ENCODE results near the gene LPCAT1. TPM values are rescaled to one million over a fixed set of nuclear protein-coding genes. Genes with fewer than 3 reads are reported as not detected.

The LPCAT1 gene
- total RNA-seq, 1 donor from 2014 or later: 41.9 TPM

GRCh38 chr5:1541702-1542400 lies 18.1 kb upstream of the LPCAT1 start:
- H3K4me3 Mint-ChIP-seq (ENCODE audit: unreplicated experiment): no peak overlapping the region
- H3K36me3 Mint-ChIP-seq (ENCODE audit: low read depth, unreplicated experiment): peaks cover 5% of the 10 kb centered on the region
- no peaks in the 10 kb centered on the region for H3K36me3 ChIP-seq (ENCODE audit: insufficient read depth, low read length)
- FAIRE-seq: no peak
- H3K4me1 Mint-ChIP-seq (ENCODE audit: low read depth, unreplicated experiment): peaks cover under 1% of the 10 kb centered on the region
- no peak for DNase-seq (ENCODE audit: low read depth)
- peaks cover 3% of the 10 kb centered on the region for H3K9me3 ChIP-seq (ENCODE audit: insufficient read depth, low read depth, low read length)
- peaks cover 4% of the 10 kb centered on the region for H3K27me3 ChIP-seq (ENCODE audit: insufficient read depth, low read length)
- H3K4me2 ChIP-seq (ENCODE audit: low read length): no peak overlapping the region
- H3K9ac ChIP-seq (ENCODE audit: low read length): no peak overlapping the region
- H3K27ac Mint-ChIP-seq (ENCODE audit: unreplicated experiment): no peak overlapping the region
- peaks cover 50% of the 10 kb centered on the region for H3K27me3 Mint-ChIP-seq (ENCODE audit: low read depth, unreplicated experiment)
- no peaks in the 10 kb centered on the region for H3K79me2 ChIP-seq (ENCODE audit: insufficient read depth, low read length)
- no peak overlapping the region for H2AFZ ChIP-seq (ENCODE audit: low read depth, low read length)
- peaks cover 10% of the 10 kb centered on the region for H4K20me1 ChIP-seq (ENCODE audit: insufficient read depth, low read length)
- no peaks in the 10 kb centered on the region for H3K4me1 ChIP-seq (ENCODE audit: insufficient read depth, low read length)
- peaks cover 5% of the 10 kb centered on the region for H3K9me3 Mint-ChIP-seq (ENCODE audit: unreplicated experiment)
- no peak overlapping the region for H3K4me3 ChIP-seq (ENCODE audit: insufficient read depth, low read depth, low read length)
- H3K27ac ChIP-seq (ENCODE audit: low read depth, low read length): no peak overlapping the region
- TF ChIP-seq, protein P1, sequence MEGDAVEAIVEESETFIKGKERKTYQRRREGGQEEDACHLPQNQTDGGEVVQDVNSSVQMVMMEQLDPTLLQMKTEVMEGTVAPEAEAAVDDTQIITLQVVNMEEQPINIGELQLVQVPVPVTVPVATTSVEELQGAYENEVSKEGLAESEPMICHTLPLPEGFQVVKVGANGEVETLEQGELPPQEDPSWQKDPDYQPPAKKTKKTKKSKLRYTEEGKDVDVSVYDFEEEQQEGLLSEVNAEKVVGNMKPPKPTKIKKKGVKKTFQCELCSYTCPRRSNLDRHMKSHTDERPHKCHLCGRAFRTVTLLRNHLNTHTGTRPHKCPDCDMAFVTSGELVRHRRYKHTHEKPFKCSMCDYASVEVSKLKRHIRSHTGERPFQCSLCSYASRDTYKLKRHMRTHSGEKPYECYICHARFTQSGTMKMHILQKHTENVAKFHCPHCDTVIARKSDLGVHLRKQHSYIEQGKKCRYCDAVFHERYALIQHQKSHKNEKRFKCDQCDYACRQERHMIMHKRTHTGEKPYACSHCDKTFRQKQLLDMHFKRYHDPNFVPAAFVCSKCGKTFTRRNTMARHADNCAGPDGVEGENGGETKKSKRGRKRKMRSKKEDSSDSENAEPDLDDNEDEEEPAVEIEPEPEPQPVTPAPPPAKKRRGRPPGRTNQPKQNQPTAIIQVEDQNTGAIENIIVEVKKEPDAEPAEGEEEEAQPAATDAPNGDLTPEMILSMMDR (IDR thresholded peaks at IDR 0.05; ENCODE audit: insufficient read depth, low read depth, low read length): no peak
- no peak for TF ChIP-seq EZH2 (IDR thresholded peaks at IDR 0.05; ENCODE audit: insufficient read depth, low read length)

GRCh38 chr5:1540831-1541701 lies 17.3 kb upstream of the LPCAT1 start:
- Mint-ChIP-seq H3K27me3 (ENCODE audit: low read depth, unreplicated experiment) (peaks cover 44% of the 10 kb centered on the region), H3K4me3 (ENCODE audit: unreplicated experiment) (no peak overlapping the region), H3K27ac (ENCODE audit: unreplicated experiment) (no peak overlapping the region), H3K9me3 (ENCODE audit: unreplicated experiment) (peaks cover 5% of the 10 kb centered on the region), H3K36me3 (ENCODE audit: low read depth, unreplicated experiment) (peaks cover 5% of the 10 kb centered on the region), H3K4me1 (ENCODE audit: low read depth, unreplicated experiment) (peaks cover 9% of the 10 kb centered on the region)
- no peak overlapping the region for H3K4me2 ChIP-seq (ENCODE audit: low read length)
- no peaks in the 10 kb centered on the region for H3K36me3 ChIP-seq (ENCODE audit: insufficient read depth, low read length)
- FAIRE-seq (no peak), DNase-seq (ENCODE audit: low read depth) (no peak)
- no peak overlapping the region for H3K27ac ChIP-seq (ENCODE audit: low read depth, low read length)
- TF ChIP-seq, protein P1 (IDR thresholded peaks at IDR 0.05; ENCODE audit: insufficient read depth, low read depth, low read length): no peak
- TF ChIP-seq EZH2 (IDR thresholded peaks at IDR 0.05; ENCODE audit: insufficient read depth, low read length): no peak
- no peak overlapping the region for H3K9ac ChIP-seq (ENCODE audit: low read length)
- peaks cover 10% of the 10 kb centered on the region for H4K20me1 ChIP-seq (ENCODE audit: insufficient read depth, low read length)
- H3K4me1 ChIP-seq (ENCODE audit: insufficient read depth, low read length): no peaks in the 10 kb centered on the region
- H2AFZ ChIP-seq (ENCODE audit: low read depth, low read length): no peak overlapping the region
- peaks cover 3% of the 10 kb centered on the region for H3K9me3 ChIP-seq (ENCODE audit: insufficient read depth, low read depth, low read length)
- H3K79me2 ChIP-seq (ENCODE audit: insufficient read depth, low read length): no peaks in the 10 kb centered on the region
- H3K27me3 ChIP-seq (ENCODE audit: insufficient read depth, low read length): peaks cover 3% of the 10 kb centered on the region
- no peak overlapping the region for H3K4me3 ChIP-seq (ENCODE audit: insufficient read depth, low read depth, low read length)
